COLO829 (cell line): ENCODE measurements around the gene ITGA5.
"Not testable (repeated sequence)": the region's sequence is repeated elsewhere in the genome, so short reads cannot be mapped to it uniquely, and the experiment has no call there.

ENCODE experiments used
- DNase-seq: peaks from one replicate; pipeline ENCODE4 v3.0.0; 2012; ENCODE audit warnings: low spot score

ITGA5 gene

DNA sequence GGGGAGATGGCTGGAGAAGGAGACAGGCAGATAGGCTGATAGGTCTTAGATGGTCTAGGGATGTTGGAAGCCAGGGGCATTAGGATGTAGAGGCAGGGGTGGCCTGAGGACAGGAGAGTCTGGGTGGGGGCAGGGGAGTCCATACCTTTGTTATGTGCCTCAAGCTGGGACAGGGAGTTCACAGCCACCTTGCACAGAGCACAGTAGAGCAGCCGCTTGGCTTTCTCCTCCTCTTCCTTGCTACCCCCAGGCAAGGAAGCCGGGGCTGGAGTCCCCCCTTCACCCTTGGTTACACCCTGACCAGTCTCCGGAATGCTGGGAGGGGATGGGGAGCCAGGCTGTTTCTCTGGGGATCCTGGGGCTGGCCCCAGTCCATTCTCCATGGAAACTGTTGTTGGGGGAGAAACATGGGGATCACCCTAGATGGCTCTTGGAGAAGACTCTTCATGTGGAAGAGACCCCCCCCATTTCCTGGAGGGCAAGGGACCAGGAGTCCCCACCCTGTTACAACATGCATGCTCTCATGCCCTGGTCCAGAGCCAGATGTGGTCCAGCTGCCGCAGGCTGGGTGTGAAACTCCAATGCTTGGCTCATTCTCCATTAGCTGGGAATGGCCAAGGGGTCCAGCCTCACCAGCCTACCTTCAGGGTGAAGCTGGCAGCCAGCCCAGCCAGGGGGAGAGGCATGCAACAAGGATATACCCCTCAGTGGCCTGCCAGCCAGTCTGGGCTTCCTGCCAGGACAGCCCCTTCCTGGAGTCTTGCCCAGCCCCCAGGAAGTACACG, 47.5 kb downstream of the ITGA5 start:
- DNase-seq = no peak

DNA sequence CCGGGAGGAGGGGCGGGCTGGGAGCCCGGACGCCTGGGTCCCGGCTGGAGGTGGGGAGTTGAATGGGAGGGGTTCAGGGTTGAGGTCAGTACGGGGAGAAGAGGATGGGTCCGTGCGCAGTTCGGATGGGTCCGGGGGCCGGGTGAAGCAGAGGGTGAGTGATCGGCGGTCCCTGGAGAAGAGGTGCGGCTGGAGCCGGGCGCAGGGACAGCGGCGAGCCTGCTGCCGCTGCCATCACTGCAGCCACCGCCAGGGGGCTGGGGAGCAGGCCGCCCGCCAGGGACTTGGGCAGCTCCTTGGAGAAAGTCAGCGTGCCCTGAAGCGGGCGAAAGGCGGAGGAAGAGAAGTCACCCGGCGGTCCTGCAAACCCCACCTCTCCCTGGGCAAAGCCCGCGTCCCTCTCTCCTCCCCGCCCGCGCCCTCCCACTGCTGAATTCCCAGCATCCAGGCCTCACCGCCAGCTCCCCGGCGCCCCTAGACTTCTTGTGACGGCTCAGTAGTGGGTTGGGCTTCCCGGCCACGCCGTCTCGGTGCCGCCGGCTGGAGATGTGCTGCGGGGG, 48.8 kb downstream of the ITGA5 start:
- DNase-seq = peak; percentile 82

DNA sequence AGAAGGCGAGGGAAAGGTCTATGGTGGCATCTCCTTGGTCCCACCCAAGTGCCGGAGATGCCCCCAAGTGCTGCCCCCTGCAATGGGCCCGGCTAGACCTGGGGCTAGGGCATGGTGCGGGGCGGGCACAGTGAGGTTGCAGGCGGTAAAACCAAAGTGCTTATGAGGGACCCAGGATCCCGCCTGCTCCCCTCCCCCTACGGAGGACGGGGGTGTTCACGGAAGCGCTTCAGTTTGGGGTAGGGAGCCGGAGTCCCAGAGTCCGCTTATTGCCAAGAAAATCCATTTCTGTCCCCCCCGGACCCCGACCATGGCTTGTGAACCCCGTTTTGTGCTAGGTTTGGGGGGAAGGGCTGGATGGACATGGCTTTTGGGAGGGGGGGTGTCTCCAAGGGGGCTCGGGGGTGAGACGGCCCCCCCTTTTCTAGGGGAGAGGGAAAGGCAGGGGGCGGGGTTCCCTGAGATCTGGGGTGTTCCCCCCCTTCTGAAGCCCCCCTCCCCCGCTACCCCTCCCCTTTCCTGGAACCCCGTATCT, 49.4 kb downstream of the ITGA5 start:
- no peak for DNase-seq

DNA sequence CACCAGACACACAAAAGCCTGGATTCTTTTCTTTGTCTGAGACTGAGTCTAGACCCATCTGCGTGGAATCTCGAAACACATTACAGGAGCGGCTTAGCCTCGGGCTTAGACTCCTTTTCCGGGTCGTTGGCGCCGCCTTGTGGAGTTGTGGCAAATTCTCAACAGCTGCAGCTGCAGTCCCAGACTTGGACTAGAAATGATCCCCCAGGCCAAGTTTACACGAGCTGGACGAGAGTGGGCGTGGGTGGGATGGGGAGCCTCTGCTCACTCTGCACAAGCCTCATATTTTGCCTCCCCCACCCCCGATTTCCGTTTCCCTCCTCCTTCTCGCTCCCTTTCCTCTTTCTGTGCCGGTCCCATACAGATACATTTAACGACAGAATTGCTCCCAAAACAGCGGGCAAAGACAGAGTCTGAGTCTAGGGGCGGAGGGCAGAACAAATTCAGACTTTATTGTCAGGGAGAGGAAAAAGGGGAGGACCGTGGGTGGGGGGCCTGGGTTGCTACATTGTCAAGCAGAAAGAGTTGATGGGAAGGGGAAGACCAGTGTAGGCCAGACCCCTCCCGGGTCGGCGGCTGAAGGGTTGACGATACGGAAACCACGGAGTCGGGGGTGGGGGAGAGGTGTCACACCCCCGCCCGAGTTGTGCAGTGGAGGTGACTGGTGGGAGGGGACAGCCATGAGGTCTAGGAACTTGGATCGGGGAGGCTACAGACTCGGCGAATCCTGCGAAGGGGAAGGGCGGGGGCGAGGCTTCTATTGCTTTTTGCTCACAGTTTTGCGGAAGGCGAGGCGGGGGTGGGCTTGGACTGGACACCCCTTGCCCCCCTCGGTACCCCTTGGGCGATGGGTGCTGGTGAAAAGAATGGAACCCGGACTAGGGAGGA, 50.1 kb downstream of the ITGA5 start:
- DNase-seq = peak; percentile 68

DNA sequence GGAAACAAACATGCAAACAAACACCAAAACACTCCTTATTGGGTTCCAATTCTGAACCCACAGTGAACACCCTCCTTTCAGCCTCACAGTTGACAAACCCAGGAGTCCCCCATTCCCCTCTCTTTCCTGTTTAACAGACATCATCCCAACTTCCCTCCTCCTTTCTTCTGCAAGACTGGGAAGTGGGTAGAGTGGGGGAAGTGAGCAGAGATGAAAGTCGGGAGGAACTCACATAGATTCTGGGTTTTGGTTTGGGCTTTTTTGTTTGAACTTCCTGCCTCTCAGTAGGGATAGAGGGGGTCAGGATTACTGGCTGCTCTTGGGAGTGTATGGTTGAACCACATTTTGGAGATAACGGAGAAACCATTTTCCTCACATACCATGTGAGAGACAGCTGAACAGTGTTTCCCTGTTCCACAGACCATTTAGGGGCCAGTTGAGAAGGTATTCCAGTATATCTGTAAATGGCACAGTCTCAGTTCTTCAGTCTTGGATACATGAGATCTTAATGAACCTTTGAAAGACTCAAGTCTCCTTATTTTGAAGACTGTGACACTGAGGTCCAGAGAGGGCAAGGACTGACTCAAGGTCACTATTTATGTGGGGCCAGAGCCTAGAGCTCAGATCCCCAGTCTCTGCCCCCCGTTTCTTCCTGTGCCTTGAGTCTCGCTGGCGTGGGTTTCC, 50.9 kb downstream of the ITGA5 start:
- no peak for DNase-seq

DNA sequence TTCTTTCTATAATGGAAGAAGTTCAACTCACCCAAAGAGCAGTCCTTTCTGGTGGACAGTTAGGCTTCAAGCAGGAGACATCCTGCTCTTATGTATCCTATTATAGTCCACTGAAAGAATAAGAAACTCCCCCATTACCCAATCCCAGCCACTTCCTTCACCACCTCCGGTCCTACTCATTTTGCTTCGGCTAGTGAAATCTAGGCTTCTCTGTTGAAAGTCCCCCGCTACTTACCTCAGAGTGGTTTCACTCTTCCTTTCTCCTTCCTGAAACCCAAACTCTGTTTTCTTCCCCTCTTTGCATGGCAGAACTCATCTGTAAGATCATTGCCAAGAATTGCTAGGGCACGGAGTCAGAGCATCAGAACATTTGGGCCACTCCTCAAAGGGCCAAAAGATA, 54.7 kb downstream of the ITGA5 start, which contains the start of gene GPR84:
Gene GPR84, minus strand, starts transcription at position 74 of the 400 bp plus-strand sequence. CDS start 635 bp downstream, outside the sequence.
- no peak for DNase-seq

DNA sequence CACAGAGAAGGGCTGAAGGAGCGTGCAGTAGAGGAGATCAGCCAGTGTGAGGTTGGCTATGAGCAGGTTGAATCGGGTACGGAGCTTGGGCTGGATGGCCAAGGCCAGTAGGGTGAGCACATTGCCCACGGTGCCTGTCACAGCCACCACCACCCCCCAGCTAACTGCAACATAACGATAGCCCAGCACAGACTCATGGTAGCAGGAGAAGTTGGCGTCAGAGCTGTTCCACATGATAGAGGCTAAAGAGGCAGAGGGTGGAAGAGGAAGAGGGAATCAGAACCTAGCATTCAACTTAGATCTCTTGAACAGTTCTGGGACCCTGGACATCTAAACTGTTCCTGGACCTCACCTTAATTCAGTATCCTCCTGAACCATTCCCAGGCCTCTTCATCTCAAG, 55.4 kb downstream of the ITGA5 start:
- no peak for DNase-seq

DNA sequence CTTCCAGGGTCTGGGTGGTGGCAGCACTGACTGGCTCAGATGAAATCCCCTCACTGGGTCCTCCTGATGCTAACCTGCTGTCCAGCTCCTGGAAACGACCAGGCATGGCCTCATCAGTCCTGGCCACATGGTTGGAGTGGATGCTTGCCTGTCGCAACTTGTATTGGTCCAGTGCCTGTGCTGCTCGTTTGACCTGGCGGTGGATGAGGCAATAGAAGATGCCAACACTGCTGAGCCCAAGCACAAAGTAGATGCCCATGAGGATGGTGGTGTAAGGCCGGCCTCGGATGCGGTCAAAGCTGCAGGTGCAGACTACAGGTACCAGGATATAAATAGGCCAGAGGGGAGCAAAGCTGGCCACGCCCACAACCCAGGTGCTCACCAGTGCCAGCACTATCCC, 56.0 kb downstream of the ITGA5 start:
- no peak for DNase-seq

DNA sequence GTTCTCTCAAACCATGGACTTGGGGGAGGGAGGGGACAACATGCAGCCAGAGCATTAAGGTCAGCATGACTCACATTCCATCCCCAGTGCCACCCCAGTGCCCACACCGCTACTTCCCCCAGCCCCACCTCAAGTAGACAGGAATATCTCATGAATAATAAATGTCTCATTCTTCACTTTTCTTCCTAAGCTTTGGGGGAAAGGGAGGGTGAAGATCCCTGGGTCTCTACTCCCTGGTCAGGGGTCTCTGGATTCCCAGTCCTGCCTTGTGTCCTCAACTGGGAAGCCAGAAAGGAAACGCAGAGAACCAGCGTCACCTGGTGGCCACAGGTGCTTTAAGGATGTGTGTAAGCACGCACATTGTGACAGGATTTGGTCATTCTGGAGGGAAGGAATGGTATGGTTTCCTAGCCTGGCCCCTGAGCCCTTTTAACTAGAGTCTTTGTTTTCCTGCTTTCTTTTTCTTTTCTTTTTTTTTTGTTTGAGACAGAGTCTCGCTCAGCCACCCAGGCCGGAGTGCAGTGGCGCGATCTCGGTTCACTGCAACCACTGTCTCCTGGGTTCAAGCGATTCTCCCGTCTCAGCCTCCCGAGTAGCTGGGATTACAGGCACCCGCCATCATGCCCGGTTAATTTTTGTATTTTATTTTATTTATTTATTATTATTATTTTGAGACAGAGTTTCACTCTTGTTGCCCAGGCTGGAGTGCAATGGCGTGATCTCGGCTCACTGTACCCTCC, 58.2 kb downstream of the ITGA5 start:
- peak; percentile 63 for DNase-seq

DNA sequence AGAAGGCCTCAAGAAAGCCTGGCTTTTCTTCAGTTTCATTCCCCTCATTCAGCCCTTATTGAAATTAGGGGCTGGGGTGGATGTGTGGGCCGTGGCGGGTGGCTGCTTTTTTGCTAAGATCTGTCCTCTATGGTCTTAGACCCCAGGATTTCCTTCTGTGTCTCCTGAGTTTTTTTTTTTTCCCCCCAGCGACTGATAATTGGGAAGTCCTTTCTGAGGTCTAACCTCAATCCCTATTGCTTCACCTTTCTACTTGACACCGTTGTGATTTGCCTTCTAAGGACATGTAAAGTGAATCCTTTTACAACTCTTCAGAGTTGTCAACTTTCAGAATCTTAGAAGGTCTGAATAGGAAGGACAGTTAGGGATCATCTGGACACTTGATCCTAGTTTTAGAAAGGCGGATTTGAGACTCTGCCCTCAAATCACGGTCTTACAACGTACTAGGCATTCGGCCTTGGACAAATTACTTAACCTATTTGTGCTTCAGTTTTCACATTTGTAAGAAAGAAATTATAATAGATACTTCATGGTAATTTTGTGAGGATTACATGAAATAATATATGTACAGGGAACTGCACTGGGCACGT, 59.2 kb downstream of the ITGA5 start:
- DNase-seq = no peak

DNA sequence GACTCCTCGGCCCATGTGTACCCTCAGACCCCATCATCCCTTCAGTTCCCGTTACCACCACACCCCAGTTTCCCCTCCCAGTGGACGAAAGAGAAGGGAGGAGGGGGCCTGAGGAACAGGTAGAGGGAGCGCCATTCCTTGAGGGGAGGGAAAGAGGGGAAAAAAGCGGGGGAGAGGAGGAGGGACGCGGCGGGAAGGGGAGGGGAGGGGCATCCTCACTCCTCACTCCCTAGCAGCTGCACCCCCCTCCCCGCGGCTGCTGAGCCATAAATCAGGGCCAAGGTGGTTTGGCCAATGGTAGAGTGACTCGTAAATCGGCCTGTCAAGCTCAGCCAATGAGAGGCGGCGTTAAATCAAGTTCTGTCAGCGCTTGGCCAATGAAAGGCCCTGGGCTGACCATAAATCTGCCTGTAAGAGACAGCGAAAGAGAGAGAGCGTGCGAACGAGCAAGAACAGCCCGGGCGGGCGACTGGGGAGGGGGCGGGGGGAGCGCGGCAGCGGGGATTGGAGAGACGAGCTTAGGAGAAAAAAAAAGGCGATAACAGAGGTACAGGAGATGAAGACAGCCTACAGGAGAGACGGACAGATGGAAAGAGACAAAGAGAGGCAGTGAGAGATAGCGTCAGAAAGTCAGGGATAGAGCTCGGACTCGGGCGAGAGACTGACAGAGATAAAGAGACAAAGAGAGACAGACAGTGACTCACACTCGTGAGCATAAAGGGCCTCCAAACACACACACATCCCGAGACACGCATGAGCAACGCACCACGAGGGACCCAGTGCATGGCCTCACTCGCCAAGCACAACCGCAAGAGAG, 59.9 kb downstream of the ITGA5 start:
- DNase-seq = peak; percentile 95

DNA sequence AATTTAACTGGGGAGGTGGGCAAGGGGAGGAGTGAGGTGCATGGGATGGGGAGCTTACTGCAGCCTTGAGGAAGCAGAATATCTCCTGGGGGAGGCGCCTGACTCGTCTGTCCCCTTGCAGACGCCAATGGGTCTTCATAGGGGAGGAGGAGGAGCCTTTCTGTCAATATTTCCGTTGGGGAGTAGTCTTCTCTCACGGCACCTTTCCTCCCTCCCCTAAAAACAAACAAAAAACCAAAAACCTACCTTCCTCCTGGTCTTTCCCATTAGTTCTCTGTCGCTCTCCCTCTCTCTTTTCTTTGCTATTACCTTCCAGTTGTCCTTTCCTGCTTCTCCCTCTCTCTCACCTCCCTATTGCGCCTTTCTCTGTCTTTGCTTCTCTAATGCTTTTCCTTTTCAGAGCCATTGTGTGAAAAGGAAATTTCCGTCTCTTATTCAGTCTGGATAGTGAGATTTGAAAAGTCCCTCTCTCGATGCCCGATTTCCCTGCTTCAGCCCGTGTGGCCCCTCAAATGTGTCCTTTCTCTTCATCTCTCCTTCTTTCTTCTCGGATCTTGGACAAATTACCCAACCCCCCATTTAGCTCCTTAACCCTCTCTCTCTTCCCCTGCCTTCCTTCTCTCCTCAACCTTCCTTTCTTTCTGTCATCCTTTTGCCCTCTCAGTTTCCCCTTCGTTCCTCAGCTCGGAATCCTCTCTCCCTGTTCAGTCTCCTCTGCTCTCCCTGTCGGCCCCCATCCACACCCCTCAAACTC, 60.7 kb downstream of the ITGA5 start:
- DNase-seq = no peak

DNA sequence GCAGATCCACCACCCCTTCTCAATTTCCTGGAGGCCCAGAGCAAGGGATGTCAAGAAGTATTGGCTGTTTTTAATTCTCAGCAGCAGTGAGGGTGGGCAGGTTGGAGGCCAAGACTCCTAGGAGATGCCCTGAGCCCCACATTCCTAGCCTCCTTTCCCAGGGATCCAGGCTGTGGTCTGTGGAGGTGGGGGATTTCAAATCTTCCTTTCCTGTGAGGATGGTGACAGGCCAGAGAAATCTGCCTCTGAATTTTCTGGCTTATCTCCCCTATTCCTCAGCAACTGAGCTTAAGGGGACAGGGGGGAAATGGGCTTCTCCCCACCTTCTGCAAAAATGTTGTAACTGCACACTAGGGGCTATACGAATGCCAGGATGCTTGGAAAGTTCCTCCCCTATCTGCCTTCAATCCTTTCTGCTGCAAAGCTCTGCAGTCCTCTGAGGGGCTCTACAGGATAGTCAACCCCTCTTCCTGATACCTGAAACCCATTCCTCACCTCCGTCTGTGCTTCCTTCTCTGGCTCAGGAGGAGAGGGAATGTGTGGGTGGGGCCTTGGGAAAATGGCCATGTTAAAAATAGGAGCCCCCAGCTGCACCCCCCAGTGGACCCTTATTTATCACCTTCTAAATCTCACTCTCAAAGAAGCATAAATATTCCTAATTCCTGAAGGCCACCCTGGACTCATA, 61.4 kb downstream of the ITGA5 start:
- DNase-seq = no peak

DNA sequence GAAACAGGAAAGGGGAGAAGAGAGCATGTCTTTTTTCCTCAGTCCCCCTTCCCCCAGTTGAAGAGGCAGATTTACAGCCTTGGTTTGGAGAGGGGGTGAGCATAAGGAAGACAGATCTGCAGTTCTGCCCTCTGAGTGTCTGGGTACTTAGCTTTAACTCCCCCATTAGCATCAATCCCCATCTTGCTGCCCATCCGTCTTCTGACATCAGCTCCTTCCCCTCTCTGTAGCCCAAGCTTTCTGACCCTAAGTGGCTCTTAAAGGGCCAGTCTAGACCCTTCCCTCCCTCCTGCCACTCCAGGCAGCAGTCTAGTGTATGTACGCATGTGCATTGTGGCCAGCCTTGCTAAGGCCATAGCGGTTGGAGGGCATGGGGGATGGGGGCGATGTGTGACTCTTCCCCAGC, 62.1 kb downstream of the ITGA5 start:
- no peak for DNase-seq

DNA sequence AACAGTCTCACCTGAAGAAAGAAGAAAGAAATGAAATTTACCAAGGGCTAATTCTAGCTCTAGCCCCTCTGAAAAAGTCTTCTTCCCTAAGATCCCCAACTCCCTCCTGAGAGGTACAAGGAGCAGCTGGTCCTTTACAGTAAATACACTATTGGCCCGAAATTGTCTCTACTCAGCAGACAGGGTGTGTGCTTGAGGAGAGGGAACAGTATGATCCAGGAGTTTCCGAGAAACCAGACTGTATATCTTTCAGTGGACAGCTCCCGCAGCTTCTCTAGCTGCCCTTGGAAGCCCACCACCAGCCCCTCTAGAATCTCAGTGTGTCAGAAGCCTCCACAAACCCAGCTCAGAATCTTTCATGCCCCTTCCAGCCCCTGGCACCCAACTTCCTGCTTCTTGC, 62.8 kb downstream of the ITGA5 start:
- no peak for DNase-seq

DNA sequence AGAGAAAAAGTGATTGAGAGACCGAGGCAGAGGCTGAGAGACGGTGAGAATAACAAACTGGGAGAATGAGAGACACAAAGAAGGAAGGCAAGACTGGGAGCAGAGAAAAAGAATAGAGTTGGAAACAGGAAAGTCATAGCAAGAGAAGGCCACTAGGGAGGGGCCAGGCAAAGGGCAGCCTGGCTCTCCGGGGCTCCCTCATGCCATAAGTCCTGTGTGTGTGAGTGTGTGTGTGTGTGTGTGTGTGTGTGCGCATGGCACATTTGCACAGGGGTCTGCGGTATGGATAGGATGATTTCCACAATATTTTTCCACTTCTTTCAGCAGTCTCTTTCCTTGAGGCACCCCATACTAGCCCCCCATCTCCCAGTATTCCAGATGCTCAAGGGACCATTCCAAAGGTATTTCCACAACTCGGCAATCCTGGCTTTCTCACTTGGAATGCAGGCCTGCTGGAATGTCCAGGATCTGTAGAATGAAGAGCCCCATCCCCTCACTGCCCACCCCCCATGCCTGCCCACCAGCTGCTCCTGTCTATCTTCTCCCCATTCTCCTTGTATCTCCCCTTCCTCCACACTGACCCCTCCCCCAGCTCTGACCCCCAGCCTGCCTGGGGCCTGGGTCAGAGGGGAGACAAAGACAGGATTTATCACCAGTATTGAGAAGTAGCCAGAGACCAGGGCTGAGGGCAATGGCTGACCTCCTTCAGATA, 63.8 kb downstream of the ITGA5 start:
- DNase-seq = no peak

DNA sequence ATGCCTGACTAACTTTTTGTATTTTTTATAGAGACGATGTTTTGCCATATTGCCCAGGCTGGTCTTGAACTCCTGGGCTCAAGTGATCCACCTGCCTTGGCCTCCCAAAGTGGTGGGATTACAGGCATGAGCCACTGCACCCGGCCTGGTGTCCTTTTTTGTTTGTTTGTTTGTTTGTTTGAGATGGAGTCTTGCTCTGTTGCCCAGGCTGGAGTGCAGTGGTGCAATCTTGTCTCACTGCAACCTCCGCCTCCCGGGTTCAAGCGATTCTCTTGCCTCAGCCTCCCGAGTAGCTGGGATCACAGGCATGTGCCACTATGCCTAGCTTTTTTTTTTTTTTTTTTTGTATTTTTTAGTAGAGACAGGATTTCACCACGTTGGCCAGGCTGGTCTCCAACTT, 64.8 kb downstream of the ITGA5 start:
- DNase-seq = not testable (repeated sequence)
